Smooth muscle cell (in vitro differentiated cells): ENCODE results near the gene GNAQ. TPM values are rescaled to one million over a fixed set of nuclear protein-coding genes. Genes with fewer than 3 reads are reported as not detected.

ENCODE experiments used
- DNase-seq: peaks from one replicate; lab custom pipeline; 2025; ENCODE audit not compliant: unreplicated experiment; lab: John Stamatoyannopoulos, UW
- H2AFZ ChIP-seq: fragments of 200-600 bp; sonication (generic); 2 replicates; pipeline ENCODE4 v1.6.0; 2016; ENCODE audit warnings: antibody characterized with exemption, low read depth, mild to moderate bottlenecking
- H3F3A ChIP-seq: fragments of 200-600 bp; sonication (generic); 2 replicates; pipeline ENCODE4 v1.6.0; 2017; ENCODE audit warnings: antibody characterized with exemption, low read depth
- H3K27ac ChIP-seq: fragments of 200-600 bp; sonication (generic); 2 replicates; pipeline ENCODE4 v1.5.1; 2016; ENCODE audit warnings: low read depth, mild to moderate bottlenecking
- H3K27me3 ChIP-seq: fragments of 200-600 bp; sonication (generic); 2 replicates; pipeline ENCODE4 v1.6.1; 2016; ENCODE audit warnings: low read depth, mild to moderate bottlenecking
- H3K36me3 ChIP-seq: fragments of 200-600 bp; sonication (generic); 2 replicates; pipeline ENCODE4 v1.5.1; 2016; ENCODE audit warnings: low read depth
- H3K4me1 ChIP-seq: fragments of 200-600 bp; sonication (generic); 2 replicates; pipeline ENCODE4 v1.5.1; 2016; ENCODE audit warnings: low read depth
- H3K4me2 ChIP-seq: fragments of 200-600 bp; sonication (generic); 2 replicates; pipeline ENCODE4 v1.6.0; 2016; ENCODE audit warnings: mild to moderate bottlenecking
- H3K4me3 ChIP-seq: fragments of 200-600 bp; sonication (generic); 2 replicates; pipeline ENCODE4 v1.5.1; 2016; ENCODE audit warnings: mild to moderate bottlenecking
- H3K79me2 ChIP-seq: fragments of 200-600 bp; sonication (generic); 2 replicates; pipeline ENCODE4 v1.6.0; 2016; ENCODE audit warnings: low read depth, mild to moderate bottlenecking
- H3K9ac ChIP-seq: fragments of 200-600 bp; sonication (generic); 2 replicates; pipeline ENCODE4 v1.6.0; 2016; ENCODE audit warnings: low read depth
- H3K9me3 ChIP-seq: fragments of 200-600 bp; sonication (generic); replicated peaks from 2 replicates; pipeline ENCODE4 v1.5.1; 2016; ENCODE audit warnings: low read depth
- H4K20me1 ChIP-seq: fragments of 200-600 bp; sonication (generic); 2 replicates; pipeline ENCODE4 v1.6.0; 2016; ENCODE audit warnings: low read depth
- WGBS: methylation state at CpG from one replicate; pipeline ENCODE4 v1.1.7; 2016; ENCODE audit warnings: low lambda C conversion rate; 5-methylcytosine and 5-hydroxymethylcytosine counted together
- polyA plus RNA-seq: library from polyadenylated mRNA; unstranded; fragments of >200 nt; fragmentation: Nextera tagmentation; extraction: Ambion mirVana; gene quantifications from 2 replicates; pipeline ENCODE4 v1.2.1, GENCODE V29; 2016
- total RNA-seq: library from RNA; depleted of rRNA; stranded (reverse); fragments of >200 nt; gene quantifications from 2 replicates; pipeline ENCODE4 v1.2.3, GENCODE V29; 2014
- TF ChIP-seq, protein P1 (sequence below): fragments of 200-600 bp; sonication (generic); IDR thresholded peaks from 2 replicates; pipeline ENCODE4 v1.5.1; 2017; ENCODE audit warnings: borderline replicate concordance, mild to moderate bottlenecking, antibody characterized with exemption; ENCODE audit not compliant: insufficient read depth, poor library complexity, severe bottlenecking

The GNAQ gene
- total and polyA plus RNA-seq, 2 experiments from 2014 or later = 12.5 to 41.4 TPM

DNA sequence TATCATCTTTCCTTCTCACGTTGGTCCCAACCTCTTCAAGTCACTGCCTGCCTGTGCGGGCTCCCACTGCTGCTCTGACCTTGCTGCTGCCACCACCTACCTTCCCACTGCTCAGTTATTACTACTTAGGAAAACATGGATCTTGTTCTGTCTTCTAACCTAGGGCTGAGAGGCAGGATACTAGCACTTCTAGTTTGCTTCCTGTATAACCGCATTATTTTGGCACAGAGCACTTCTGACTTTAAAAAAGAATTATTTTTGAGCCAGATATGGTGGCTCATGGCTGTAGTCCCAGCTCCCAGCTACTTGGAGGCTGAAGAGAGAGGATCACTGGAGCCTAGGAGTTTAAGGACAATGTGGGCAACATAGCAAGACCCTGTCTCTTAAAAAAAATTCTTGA, 248.1 kb downstream of the GNAQ start:
- no peaks in the 10 kb centered on the region for H3K9me3 ChIP-seq
- no peak for DNase-seq
- H3K4me1 ChIP-seq = no peaks in the 10 kb centered on the region
- H3K4me3 ChIP-seq = no peak overlapping the region
- H3K27me3 ChIP-seq = no peaks in the 10 kb centered on the region
- TF ChIP-seq, protein P1, sequence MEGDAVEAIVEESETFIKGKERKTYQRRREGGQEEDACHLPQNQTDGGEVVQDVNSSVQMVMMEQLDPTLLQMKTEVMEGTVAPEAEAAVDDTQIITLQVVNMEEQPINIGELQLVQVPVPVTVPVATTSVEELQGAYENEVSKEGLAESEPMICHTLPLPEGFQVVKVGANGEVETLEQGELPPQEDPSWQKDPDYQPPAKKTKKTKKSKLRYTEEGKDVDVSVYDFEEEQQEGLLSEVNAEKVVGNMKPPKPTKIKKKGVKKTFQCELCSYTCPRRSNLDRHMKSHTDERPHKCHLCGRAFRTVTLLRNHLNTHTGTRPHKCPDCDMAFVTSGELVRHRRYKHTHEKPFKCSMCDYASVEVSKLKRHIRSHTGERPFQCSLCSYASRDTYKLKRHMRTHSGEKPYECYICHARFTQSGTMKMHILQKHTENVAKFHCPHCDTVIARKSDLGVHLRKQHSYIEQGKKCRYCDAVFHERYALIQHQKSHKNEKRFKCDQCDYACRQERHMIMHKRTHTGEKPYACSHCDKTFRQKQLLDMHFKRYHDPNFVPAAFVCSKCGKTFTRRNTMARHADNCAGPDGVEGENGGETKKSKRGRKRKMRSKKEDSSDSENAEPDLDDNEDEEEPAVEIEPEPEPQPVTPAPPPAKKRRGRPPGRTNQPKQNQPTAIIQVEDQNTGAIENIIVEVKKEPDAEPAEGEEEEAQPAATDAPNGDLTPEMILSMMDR = no peak
- no peaks in the 10 kb centered on the region for H3F3A ChIP-seq
- no peak overlapping the region for H2AFZ ChIP-seq
- H4K20me1 ChIP-seq = peaks cover 3% of the 10 kb centered on the region
- peaks cover 5% of the 10 kb centered on the region for H3K36me3 ChIP-seq
- H3K27ac ChIP-seq = no peak overlapping the region
- H3K79me2 ChIP-seq = peaks cover 6% of the 10 kb centered on the region
- no peak overlapping the region for H3K9ac ChIP-seq
- 95% methylated on average over 3 of the region's 3 CpGs for WGBS
- no peak overlapping the region for H3K4me2 ChIP-seq

DNA sequence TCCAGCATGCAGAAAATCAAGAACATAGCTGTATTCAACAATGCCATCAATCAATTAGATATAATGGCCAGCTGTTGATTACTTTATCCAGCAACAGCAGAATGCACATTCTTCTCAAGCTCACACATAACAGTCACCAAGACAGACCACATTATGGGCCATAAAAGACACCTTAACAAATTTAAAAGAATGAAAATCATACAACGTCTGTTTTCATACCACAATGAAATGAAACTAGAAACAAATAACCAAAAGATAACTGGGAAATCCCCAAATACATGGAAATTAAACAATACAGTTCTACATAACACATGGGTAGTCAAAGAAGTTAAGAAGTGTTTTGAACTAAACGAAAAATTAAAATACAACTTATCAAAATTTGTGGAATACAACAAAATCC, 252.6 kb downstream of the GNAQ start:
- TF ChIP-seq, protein P1 = no peak
- H3K27me3 ChIP-seq = no peaks in the 10 kb centered on the region
- no peak for DNase-seq
- peaks cover 15% of the 10 kb centered on the region for H3K79me2 ChIP-seq
- peaks cover 5% of the 10 kb centered on the region for H3K36me3 ChIP-seq
- H3F3A ChIP-seq = no peaks in the 10 kb centered on the region
- H4K20me1 ChIP-seq = no peaks in the 10 kb centered on the region
- WGBS = 93% methylated on average over 2 of the region's 2 CpGs
- H3K4me1 ChIP-seq = no peaks in the 10 kb centered on the region
- H3K4me2 ChIP-seq = no peak overlapping the region
- no peaks in the 10 kb centered on the region for H3K9me3 ChIP-seq
- H3K4me3 ChIP-seq = no peak overlapping the region
- no peak overlapping the region for H3K27ac ChIP-seq
- H3K9ac ChIP-seq = no peak overlapping the region
- H2AFZ ChIP-seq = no peak overlapping the region

DNA sequence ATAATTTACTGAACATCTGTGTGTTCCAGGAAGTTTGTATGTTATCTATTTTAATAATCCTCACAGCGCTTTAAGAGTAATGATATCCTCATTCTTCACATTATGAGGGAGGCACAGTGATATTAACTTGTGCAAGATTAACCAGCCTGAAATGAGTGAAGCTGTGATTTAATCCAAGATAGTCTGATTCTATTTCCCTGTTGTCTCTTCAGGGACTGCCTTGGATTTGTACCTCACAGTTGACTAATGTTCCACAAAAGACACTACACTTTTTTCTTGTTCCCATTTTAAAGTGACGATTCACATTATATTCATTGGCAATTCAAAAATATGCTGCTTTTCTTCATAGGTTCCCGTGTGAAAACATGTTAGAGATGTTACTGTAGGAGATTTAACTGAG, 258.2 kb downstream of the GNAQ start:
- no peaks in the 10 kb centered on the region for H3K9me3 ChIP-seq
- H3K4me2 ChIP-seq = no peak overlapping the region
- no peak for DNase-seq
- peaks cover 7% of the 10 kb centered on the region for H3K79me2 ChIP-seq
- no peak overlapping the region for H3K9ac ChIP-seq
- no peaks in the 10 kb centered on the region for H3F3A ChIP-seq
- H4K20me1 ChIP-seq = peaks cover 4% of the 10 kb centered on the region
- H2AFZ ChIP-seq = no peak overlapping the region
- TF ChIP-seq, protein P1 = no peak
- H3K4me1 ChIP-seq = no peaks in the 10 kb centered on the region
- no peaks in the 10 kb centered on the region for H3K36me3 ChIP-seq
- H3K27me3 ChIP-seq = no peaks in the 10 kb centered on the region
- no peak overlapping the region for H3K4me3 ChIP-seq
- H3K27ac ChIP-seq = no peak overlapping the region
- 91% methylated on average over 3 of the region's 3 CpGs for WGBS

DNA sequence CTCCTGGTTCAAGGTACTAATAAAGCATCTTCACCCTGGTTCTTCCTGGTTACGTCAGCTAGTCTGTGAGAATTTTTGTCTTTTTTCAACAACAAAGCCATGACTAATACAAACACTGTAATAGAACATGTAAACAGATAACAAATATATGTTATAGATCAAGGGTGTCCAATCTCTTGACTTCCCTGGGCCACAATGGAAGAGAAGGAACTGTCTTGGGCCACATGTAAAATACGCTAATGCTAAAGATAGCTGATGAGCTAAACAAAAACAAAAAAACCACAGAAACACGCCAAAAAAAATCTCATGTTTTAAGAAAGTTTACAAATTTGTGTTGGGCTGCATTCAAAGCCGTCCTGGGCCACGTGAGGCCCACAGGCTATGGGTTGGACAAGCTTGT, 259.0 kb downstream of the GNAQ start:
- TF ChIP-seq, protein P1 = no peak
- DNase-seq = no peak
- Histone ChIP-seq H3K9me3 (no peaks in the 10 kb centered on the region), H3F3A (no peaks in the 10 kb centered on the region), H3K27me3 (no peaks in the 10 kb centered on the region), H3K36me3 (no peaks in the 10 kb centered on the region), H2AFZ (no peak overlapping the region), H3K79me2 (peaks cover 4% of the 10 kb centered on the region), H3K4me1 (no peaks in the 10 kb centered on the region), H3K27ac (no peak overlapping the region), H4K20me1 (peaks cover 4% of the 10 kb centered on the region), H3K9ac (no peak overlapping the region), H3K4me3 (no peak overlapping the region), H3K4me2 (no peak overlapping the region)
- WGBS = 65% methylated on average over 5 of the region's 5 CpGs
